GM12873 (cell line): ENCODE measurements around the gene TUBA4B.

Experiments used
- CTCF ChIP-seq: IDR thresholded peaks from 2 replicates; pipeline ENCODE4 v1.5.1; 2012; ENCODE audit warnings: low read depth, mild to moderate bottlenecking, moderate library complexity, low read length, control low read depth; ENCODE audit not compliant: insufficient read depth; ENCODE audit errors: missing control alignments

The TUBA4B gene

GRCh38 chr2:219219784-219220532 lies 33.1 kb upstream of the TUBA4B start:
- no peak for TF ChIP-seq CTCF

DNA sequence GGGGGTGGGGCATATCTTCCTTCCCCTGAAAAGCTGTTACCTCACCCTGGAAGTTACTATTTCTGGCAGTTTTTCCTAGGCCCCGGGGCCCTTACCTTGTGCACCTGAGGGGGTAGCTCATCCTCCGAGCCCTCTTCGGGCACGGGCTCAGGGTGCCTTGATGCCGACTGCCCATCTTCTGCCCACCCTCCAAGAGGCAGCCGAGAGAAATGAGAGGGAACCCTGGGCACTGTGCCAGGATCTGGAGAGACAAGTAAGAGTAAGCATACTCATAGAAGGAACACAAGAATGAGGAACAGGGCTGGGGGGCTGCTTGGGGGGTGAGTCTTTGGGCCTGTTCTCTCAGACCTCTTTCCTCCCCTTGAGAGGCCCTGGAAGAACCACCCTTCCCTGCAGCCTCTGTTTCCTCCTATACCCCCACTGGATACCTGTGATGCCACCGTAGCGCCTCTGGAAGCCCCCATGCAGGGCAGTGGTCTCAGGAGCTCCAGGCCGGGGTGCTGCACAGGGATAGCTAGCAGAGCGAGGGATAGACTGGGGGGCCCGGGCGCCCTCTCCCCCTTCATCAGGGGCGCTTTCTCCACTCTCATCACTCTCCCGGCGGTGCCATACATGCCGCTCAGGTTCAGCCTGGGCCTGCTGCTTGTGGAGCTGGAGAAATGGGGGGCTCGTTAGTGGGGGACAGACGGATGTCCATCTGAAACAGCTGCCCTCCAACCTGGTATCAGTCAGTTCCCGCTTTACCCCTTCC lies 32.2 kb upstream of the TUBA4B start:
- no peak for TF ChIP-seq CTCF

DNA sequence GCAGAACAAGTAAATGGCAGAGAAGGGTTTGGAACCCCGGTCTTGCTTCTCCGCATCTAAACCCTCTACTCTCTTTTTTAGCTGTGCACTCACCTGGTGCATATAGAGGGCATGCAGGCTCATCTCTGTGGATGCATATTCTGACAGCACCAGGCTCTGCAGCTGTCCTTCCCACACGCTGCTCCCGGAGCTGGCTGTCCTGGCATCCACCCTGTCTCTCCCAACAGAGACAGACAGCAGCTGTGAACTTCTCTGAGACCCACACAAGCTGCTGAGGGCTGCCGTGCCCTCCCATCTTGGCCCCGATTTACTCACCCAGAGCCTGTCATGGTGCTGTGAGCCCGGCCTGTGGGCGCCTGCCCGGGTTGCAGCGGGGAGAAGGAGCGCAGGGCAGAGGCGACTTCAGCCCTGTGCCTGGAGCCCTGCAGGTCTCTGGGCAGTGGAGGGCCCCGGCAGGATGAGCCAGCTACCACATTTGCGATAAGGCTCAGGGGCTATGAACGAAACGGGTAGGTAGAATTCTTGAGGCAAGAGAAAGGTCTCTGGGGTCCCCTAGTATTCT lies 31.0 kb upstream of the TUBA4B start:
- no peak for TF ChIP-seq CTCF

- no peak for TF ChIP-seq CTCF
Measured at GRCh38 chr2:219223831-219224610, 29.0 kb upstream of the TUBA4B start.

GRCh38 chr2:219225350-219225749 lies 27.7 kb upstream of the TUBA4B start:
- TF ChIP-seq CTCF = no peak

DNA sequence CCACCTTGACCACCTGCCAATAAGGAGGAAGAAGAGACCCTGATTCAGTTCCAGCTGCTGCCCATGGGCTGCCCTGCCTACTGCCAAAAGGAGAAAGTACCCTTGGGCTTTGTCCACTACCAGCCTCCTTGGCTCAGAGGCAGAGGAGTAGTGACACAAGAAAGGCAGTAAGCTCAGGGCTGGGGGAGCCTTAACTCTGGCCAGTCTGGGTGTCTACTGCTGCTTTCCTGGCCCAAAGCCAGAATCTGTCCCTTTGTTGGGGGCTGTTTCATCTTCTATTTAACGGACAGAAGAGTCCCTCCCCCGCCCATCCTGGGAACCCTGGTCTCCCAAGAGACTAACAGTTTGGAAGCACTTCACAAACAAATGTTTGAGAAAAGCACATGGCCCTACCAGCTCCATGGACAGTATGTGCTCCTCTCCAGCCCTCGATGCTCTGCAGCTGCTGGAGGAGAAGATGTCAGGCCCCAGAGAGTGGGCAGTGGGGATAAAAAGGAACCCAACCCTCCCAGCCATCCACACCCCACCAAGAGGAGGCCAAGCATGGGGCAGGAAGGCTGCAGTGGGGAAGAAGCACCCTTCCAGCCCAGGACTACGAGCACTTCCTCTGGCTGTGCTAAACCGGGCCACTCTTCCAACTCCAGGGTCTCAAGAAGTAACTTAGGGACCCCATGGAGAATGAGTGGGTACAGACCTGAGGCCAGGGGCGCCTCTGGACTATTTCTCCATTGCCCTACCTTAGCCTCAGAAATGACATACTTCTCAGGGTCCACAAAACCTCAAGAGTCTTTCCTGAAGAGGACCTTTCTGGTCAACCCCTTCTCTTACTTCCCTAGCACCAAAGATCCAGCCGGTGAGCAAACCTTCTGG lies 24.8 kb upstream of the TUBA4B start:
- TF ChIP-seq CTCF = no peak
